HG03521 (cell line): Measurements from ENCODE around the gene OR12D1.

Experiments
- ATAC-seq: cut with Tn5 transposase; IDR thresholded peaks from one replicate; pipeline ENCODE4 v1.9.1; 2021; ENCODE audit warnings: mild to moderate bottlenecking, moderate library complexity; ENCODE audit not compliant: unreplicated experiment

Gene OR12D1

GRCh38 chr6:29465279-29465678 is 50.6 kb downstream of the OR12D1 start:
- ATAC-seq, result no peak

- ATAC-seq, result no peak
These were observed 51.1 kb downstream of the OR12D1 start for GRCh38 chr6:29465801-29466200.

- no peak for ATAC-seq
These were observed 51.5 kb downstream of the OR12D1 start for GRCh38 chr6:29466241-29466640.
